GM21528 (cell line): ENCODE measurements around the gene TEX2.

Experiments used
- ATAC-seq: cut with Tn5 transposase; IDR thresholded peaks from one replicate; pipeline ENCODE4 v1.9.1; 2021; ENCODE audit warnings: mild to moderate bottlenecking, moderate library complexity; ENCODE audit not compliant: unreplicated experiment, low FRiP score

The TEX2 gene

DNA sequence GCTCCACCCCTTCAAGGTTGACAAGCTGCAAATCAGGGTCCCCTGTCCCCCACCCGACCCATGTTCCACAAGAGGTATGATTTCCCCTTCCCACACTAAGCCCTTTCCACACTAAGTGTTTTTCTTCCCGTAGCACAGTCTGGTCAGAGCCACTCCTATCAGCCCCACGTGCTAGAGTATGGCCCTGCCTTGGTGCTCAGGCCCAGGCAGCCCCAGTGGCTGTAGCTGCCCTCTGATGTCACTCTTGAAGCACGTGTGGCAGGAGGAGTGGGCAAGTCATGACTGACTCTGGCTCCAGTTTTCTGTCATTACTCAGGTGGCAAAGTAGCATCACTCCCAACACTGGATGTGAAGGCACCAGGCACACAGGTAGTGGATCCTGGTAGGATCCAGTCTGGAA lies 97.7 kb downstream of the TEX2 start:
- ATAC-seq: no peak

DNA sequence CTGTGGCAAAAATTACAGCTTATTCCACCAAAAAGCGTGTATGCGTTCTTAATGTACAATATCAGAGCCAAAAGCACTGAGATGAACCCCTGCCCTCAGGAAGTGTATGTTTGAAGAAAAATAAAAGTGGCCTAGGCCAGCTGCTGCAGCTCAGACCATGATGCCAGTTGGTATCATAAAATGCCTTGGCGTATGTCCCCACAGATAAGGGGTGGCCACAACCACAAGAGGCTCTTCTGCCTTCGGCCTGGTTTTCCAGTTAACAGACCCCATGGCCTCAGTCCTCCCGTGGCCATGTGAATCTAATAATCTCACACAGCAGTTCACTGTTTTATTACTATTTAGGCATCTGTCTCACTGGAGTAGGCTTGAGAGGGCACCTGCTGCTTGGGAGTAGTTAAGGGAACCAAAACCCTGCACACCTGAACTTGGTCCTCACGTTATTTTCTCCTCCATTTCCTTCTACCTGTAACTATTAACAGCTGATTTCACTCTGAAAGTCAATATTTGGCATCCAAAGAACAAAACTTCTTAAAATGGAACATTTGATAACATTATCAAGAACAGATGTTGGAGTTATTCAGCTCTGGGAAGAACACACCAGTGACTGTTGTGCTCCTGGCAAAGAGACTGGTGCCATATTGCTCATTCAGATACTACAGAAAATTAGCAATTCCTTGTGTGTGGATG lies 98.3 kb downstream of the TEX2 start:
- ATAC-seq: no peak

DNA sequence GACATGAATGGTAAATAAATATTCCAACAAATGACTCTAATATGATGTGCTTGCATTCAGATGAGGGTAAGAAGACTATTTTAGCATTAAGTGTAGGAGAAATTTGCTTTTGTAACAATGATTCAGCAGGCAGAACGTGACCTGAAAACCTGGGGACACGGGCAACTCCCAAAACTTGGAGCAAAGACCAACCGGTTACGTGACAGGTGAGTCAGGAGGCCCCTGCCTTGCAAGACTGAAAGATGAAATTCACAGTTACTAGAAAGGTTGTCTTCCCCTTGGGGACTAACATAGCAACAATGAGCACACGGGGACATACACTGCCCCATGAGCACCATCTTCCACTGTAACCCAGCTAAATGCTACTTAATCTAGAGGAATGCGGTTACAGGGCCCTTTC lies 99.6 kb downstream of the TEX2 start:
- ATAC-seq: no peak

DNA sequence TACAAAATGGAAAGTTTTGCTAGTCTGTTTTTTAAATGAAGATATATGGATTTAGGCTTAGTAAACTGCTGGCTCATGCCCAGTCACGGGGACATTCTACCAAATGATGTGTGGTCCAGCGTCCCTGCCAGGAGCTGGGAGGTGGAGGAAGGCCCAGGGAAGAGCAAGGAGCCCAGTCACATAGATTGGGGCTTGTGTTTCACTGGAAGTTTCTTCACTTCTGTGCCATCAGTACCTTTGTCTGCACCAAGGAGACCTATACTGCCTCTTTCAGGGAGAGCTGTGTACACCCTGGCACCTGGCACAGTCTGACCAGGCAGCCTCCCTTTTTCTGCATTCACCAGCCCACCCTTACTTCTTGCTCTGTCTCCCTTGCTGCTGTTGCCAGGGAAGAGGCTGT lies 100.5 kb downstream of the TEX2 start:
- ATAC-seq: no peak

DNA sequence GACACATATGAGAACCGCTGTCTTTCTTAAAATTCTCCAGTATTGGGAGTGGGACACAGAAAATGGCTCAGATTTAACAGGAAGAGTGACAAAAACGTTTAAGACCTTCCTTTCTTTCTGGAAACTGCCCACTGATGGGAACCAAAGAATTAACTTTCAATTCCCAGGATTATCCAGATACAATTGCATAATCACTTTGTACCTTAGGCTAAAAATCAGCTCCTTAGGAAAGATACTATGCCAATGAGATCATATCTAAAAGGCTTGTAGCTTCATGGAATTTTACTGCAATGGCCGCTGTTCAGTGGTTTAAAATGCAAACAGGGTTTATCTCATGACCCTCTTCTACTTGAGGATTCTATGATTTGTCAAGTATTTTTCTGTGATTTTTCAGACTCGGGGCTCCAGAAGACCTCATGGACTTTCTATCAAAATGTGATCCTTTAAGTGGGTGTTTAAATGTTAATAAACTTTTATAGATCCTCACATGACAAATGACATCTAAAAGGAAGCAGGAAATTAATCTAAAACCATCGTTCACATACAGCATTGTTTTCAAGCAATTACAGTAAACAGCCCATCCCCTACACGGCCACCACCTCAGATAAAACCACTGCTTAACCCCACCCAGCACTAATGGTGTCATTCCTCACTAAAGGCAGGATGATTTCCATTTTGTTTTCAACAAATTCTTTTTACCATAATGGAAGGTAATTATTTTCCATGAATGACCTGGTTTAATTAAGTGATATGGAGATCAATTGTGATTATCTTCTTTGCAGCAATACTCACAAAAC lies 101.5 kb downstream of the TEX2 start:
- no peak for ATAC-seq

DNA sequence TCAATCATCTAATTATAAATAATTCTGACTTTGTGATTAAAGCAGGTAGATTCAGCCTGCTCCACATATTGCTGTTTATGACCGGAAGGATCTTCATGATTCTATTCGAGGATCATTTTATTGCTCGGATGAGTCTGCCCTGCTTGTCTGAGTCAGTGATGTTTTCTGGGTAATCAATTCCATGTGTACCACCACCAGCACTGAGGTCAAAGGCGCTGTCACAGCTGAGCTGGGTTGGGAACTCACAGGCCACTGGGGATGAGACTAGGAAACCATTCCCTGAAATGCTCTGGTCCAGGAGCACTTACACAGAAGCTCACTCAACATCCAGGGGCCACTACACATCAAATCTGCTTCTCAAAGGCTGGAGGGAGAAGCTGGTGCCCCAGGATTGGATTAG lies 102.7 kb downstream of the TEX2 start:
- ATAC-seq: no peak

DNA sequence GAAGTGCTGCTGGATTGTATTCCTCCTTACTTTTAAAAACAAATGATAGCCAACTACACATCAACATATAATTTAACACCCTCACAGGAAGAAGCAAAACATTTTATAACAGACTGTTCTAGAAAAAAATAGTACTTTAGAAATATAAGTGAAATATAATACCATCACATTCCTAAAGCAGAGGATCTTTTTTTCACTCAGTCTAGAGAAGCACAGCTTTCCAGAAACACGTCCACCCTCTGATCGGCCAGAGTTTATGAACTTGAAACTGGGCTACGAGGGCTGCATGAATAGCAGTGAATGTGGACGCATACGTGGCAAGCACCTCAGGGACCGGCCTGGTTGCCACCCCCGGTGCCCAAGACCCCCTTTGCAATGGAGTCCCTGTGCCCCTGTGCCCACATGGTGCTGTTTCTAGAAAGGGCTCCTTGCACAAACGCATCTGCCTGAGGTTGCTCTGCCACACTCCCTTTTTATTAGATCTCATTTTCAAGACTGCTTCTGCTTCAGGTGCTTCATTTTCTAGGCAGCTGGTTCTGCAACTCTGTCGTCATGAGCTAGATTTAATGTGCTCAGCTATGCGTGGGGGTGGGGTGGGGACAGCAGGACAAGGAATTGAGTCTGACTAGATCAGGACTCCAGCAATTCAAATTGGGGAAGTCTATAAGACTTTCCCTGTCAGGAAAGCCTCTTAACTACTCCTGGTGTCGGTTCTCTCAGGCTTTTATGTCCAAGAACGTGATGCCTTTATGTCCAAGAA lies 104.0 kb downstream of the TEX2 start:
- ATAC-seq: no peak

DNA sequence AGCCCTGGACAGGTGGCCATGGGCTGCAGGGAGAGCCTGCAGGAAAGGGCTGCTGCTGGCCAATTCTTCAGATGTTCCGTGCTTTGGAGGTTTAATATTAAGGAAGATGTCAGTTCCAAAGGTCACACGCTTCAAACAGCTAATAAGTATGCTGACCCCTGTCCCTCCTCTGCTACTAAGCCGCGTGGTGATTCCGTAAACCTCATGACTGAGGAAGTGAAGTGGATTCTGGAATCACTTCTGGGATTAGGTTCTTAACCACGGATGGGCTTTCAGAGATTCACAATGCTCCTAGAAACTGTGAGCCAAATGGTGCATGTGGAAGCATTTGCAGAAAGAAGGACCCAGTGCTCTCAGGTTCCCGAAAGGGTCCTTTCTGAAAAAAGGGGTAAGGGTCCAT lies 104.7 kb downstream of the TEX2 start:
- no peak for ATAC-seq

DNA sequence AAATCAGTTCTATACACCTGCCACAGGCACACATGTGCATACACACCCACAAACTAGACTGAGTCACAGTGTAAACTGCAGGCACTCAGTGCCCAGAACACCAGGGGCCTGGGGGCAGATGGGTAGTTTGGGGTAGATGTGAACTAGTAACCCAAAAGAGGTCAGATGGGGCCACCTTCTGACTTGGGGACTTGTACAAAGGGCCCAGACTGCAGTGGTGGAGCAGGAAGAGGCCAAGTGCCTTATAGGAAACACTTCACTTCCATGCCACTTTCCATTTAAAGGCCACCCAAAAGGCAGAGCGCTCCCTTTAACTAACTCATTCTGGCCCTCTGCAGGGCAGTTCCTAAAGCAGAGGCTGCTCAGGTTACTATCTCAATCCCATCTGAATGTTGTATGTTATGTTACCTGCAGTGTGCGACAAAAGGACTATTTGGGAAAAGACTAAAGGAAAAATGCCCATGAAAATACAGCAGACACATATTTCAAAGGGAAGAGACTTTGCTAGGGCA lies 105.3 kb downstream of the TEX2 start:
- ATAC-seq: no peak

DNA sequence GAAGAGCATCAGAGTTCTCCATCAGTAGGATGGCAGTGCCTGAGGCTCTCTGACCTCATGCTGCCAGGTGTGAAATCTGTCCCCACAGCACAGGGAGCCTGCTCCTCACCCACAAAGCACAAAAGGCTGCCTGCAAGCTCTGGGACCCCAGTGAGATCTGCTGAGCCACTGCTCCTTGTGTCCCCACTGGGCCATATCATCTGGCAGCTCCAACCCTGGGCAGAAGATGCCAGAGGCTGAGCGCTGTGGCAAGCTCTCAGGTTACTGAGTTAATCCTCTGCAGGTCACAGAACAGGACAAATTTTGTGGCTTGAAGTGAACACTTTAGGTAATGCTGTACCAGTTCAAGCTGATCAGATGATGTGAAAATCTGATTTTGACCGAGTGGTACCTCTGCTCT lies 106.4 kb downstream of the TEX2 start:
- no peak for ATAC-seq

DNA sequence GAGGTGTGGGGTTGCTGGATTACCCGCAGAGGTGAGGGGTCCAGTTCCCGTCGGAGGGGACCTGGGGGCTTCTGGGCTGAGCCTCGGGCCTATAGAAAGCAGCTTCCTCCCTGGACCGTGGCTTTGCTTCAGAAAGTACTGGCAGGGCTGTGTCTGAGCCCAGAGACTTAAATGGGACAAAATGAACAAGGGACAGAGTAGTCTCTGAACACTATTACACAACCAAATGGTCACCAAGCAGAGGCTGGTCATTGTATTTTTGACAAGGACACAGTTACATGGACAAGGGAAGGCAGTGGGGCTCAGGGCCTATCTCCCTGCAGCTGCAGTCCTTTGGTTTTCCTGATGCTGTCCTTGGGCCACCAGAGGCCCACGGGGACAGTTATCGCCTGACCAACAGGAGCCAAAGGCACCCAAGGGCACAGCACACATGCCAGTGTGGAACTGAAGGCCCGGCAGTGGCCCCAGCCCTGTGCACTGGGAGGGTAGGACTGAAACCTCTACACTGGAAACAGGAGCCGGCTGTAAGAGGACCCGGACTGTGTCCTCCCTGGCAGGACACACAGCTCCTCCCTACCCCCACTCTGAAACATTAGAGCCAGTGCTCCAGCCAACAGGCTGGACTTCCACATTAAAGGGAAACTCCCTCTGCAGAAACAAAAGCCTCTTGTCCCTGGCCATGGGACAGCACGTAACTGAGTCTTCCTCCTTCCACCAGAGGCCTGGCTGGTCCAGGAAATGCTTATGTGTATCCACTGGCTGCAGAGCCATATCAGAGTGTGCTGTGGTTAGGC lies 107.1 kb downstream of the TEX2 start:
- ATAC-seq: no peak

DNA sequence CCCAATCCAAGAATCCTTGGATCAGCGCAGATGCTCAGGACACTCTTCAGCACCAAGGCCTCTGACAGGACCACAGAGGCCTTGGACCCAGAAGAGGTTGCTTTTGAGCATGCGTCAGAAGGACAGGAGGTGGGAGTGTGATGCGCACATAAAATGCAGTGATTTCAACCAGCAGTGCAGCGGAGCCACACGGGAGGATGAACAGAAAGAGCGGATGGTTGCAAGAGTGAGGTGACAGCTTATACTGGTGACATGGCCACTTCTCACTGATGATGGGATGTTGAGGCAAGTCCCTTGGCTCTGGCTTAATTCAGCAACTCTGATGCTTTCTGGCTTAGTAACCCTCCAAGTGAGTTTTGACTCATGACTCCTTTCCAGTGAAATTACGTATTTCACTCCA lies 107.9 kb downstream of the TEX2 start:
- ATAC-seq: no peak

DNA sequence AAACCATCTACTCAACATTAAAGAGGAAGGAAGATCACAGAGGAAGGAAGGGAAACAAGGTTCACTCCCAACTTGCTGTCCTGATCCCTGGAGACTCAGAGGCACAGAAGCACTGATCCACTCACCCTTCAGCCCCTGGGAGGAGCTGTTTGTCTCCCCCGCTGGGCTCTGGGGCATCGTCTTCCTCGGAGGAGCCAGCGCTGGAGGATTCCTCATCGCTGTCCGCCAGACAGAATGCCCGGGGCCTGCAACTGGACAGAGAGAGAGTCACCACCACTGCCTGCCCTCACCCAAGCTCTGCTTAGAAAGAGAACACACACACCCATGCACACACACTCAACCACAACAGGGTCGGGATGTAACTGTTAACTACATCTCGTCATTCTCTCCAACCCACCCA lies 108.3 kb downstream of the TEX2 start:
- no peak for ATAC-seq

DNA sequence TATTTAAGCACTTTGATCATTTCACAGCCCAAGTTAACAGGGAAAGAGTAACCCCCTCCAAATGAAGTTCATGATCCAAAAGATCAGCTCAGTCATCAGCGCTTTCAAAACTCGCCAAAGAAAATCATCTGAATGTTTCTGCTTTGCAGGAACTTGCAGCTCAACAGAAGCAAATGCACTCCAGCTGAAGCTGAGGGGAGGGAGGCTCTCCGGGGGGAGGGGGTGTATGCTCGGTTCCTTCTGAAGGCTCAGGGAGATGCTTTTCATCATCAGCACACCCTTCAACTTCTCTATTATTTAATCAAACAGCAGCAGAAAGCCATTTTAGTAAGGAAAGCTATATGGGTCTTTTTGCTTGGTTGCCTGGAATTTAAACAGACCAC lies 108.8 kb downstream of the TEX2 start:
- no peak for ATAC-seq

DNA sequence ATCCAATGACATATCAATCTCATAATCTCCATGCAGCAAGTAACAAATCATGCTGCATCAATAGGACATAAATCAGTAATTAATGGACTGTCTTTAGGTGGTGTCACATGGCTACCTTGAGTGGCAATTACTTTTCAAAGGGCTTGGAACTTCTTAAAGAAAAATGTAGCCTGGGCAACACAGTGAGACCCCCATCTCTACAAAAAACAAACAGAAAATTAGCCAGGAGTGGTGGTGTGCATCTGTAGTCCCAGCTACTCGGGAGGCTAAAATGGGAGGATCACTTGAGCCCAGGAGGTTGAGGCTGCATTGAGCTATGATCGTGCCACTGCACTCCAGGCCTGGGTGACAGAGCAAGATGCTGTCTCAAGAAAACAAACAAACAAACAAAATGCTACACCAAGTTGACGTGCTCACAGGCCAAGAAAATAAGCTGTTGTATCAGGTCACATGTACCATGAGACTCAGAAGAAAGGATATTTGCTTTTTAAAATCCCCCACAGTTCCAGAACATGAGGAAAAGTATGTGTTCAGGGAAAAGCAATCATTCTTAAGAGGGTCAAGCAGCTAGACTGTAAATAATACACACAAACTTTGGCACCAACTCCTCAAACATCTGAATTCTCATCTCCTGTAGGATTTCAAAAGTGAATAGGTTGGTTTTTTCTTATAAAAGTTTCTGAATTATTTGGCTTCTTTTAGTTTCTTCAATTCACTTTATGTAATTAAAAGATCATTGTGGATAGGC lies 109.3 kb downstream of the TEX2 start:
- ATAC-seq: no peak

DNA sequence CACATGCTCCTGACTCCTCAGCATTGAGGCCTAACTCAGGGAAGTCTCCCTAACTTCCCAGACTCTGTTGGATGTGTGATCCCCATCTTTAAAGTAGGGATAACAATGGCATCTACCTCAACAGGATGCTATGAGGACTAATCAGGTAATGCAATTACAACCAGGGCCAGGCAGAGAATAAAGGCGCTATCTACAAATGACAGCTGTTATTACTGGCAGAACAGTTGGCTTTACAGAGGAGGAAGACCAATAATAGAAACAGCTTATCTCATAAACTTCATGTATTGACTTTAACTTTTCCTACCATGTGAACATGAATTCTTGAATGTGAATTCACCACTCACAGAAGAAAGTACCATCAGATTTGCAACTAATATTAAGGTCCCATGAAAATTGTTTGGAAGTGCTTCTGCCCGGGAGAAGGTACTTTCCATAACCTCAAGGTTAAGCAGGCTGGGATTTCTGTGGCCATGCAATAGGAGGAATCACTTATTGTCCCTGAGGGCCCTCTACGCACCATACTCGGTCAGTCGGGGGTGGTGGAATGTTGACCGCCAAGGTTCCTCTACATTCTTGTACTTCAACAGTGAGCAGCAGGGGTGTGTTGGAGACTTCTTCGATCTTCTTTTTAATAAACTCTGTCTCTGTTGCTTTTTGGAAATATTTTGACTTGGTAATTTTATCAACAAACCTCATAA lies 110.5 kb downstream of the TEX2 start:
- ATAC-seq: no peak

DNA sequence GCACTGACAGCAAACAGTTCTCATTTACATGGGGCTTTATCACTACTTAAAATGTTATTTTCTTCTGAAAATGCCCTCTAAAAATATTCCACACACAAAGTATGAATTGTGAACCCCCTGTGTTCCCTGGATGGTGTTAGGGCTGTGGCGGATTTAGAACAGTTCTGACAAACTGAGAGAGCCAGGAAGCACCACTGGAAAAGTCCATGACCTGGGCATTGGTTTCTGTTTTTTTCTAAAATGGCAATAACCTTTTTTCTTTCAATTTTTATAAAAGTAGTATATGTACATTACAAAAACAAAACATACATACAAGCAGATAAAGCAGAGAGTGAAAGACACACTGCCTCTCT lies 112.1 kb downstream of the TEX2 start:
- no peak for ATAC-seq

DNA sequence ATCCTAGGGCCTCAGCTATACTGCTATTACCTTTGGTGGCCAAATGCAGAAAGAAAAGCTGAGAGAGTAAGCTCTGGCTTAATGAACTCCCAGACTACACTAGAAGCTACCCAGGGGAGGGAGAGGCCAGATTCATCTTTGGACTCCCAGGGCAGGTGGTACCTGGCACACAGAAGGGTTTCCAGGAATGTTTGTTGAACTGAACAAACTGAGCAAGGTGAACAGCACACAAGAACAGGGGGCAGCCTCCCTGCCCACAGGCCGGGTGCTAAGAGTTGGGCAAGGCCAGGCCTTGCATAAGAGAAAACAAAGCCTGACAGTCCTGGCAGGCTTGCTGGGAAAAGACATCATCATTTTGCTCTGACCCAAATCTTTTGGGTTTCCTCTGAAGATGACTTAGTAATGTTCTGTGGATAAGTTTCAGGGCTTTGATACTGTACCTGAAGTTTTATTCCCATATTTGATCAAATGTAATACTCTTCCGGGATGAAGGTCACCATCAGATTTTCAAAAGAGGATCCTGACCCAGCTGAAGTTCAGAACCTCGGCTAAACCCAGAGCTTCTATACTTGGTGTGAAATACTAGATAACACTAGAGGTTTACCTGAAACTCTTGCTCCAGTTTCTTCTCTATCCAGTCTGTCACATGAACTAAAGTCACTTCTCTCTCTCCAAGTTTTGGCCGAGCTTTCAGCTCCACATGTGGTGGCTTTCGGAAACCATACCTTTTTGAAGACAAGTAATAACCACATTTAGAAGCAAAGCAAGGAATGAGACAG lies 112.6 kb downstream of the TEX2 start:
- ATAC-seq: no peak

DNA sequence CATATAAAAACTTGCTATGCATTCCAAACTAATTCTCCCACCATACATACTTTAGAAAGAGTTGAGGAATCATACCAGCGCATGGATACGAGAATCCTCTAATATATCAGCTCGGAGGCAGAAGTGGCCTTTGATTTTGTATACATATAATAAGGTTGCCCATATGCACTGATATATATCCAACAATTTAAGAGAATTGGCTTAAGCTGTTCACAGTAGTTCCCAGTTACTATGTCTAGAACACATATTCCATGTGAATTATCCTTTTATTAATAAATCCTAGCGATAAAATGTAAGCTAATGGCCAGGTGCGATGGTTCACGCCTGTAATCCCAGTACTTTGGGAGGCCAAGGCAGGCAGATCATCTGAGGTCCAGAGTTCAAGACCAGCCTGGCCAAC lies 113.9 kb downstream of the TEX2 start:
- ATAC-seq: no peak
